Choroid plexus epithelial cell (primary cell): ENCODE measurements around the gene CAPN15.

Experiments
- DNase-seq: peaks from one replicate; pipeline ENCODE4 v3.0.0-alpha.2; 2010; ENCODE audit warnings: low read depth
- H3K4me3 ChIP-seq: 2 replicates; pipeline ENCODE4 v1.5.1; 2011; ENCODE audit warnings: low read depth, mild to moderate bottlenecking, control low read depth, low read length, moderate library complexity
- CTCF ChIP-seq: conservative IDR thresholded peaks from 2 replicates; pipeline ENCODE4 v1.5.1; 2011; ENCODE audit warnings: low read depth, mild to moderate bottlenecking, control low read depth, inconsistent platforms, low read length, moderate library complexity

CAPN15 gene

GRCh38 chr16:528111-529011, 849 bp downstream of the CAPN15 start:
- peak overlapping the region; percentile 85 for H3K4me3 ChIP-seq
- DNase-seq, result peak; percentile 46
- TF ChIP-seq CTCF, result no peak

GRCh38 chr16:529012-529575, 1.6 kb downstream of the CAPN15 start:
- no peak for DNase-seq
- TF ChIP-seq CTCF, result no peak
- peak overlapping the region; percentile 85 for H3K4me3 ChIP-seq

GRCh38 chr16:530111-530817, 2.8 kb downstream of the CAPN15 start:
- no peak overlapping the region for H3K4me3 ChIP-seq
- TF ChIP-seq CTCF, result no peak

GRCh38 chr16:531494-532125, 4.1 kb downstream of the CAPN15 start:
- no peak for DNase-seq
- TF ChIP-seq CTCF, result no peak
- no peak overlapping the region for H3K4me3 ChIP-seq

More at GRCh38 chr16:530111-530817, 2.8 kb downstream of the CAPN15 start:
- DNase-seq, result no peak

GRCh38 chr16:533391-534123, 6.0 kb downstream of the CAPN15 start:
- DNase-seq, result no peak
- TF ChIP-seq CTCF, result peak; percentile 11
- H3K4me3 ChIP-seq, result no peak overlapping the region

GRCh38 chr16:534135-534534, 6.6 kb downstream of the CAPN15 start:
- no peak overlapping the region for H3K4me3 ChIP-seq
- TF ChIP-seq CTCF, result no peak
- DNase-seq, result no peak
